SK-MEL-5 (cell line): ENCODE measurements around the gene SF3A2. TPM values are rescaled to one million over a fixed set of nuclear protein-coding genes. Genes with fewer than 3 reads are reported as not detected.
"Not testable (repeated sequence)": the region's sequence is repeated elsewhere in the genome, so short reads cannot be mapped to it uniquely, and the experiment has no call there.

Source experiments
- DNase-seq: peaks from one replicate; pipeline ENCODE4 v3.0.0-alpha.2; 2016; ENCODE audit warnings: low read depth, low spot score
- in situ Hi-C: cut with HindIII; loops from 2 replicates; pipeline ENCODE4 v1.10.0; 2016; ENCODE audit warnings: low sequenced_read_pairs, high pct_unique_total_duplicates, low pct_unique_long_range_greater_than_20kb
- total RNA-seq: library from RNA; depleted of rRNA; stranded (reverse); fragments of >200 nt; shearing (Covaris generic); gene quantifications from 2 replicates; pipeline ENCODE4 v1.2.3, GENCODE V29; 2014

SF3A2 gene
- total RNA-seq, 1 experiment from 2014 or later: 14.6 TPM

GRCh38 chr19:2275588-2276428 lies 39.2 kb downstream of the SF3A2 start:
- no peak for DNase-seq
- in situ Hi-C loops: no loop called here

GRCh38 chr19:2276429-2276986 lies 39.9 kb downstream of the SF3A2 start:
- in situ Hi-C loops: no loop called here
- DNase-seq: no peak

- DNase-seq: no peak
- in situ Hi-C loops: no loop called here
These were observed 40.5 kb downstream of the SF3A2 start for GRCh38 chr19:2277138-2277537.

- in situ Hi-C loops: no loop called here
- DNase-seq: no peak
These were observed 42.0 kb downstream of the SF3A2 start for GRCh38 chr19:2278459-2279158.

- in situ Hi-C loops: no loop called here
These were observed 44.1 kb downstream of the SF3A2 start for GRCh38 chr19:2280633-2281264.

GRCh38 chr19:2281265-2282061 lies 44.8 kb downstream of the SF3A2 start:
- DNase-seq, in situ Hi-C loops: not testable (repeated sequence)

More at GRCh38 chr19:2280633-2281264, 44.1 kb downstream of the SF3A2 start:
- DNase-seq: no peak

GRCh38 chr19:2282062-2282861 lies 45.6 kb downstream of the SF3A2 start, which contains the start of gene PEAK3:
TSS of gene PEAK3 (minus strand) at chr19:2282175. CDS start at chr19:2280931, 1,244 bp downstream.
- DNase-seq: no peak
- in situ Hi-C loops: no loop called here

GRCh38 chr19:2282862-2283237 lies 46.2 kb downstream of the SF3A2 start:
- no peak for DNase-seq

GRCh38 chr19:2283835-2284507 lies 47.3 kb downstream of the SF3A2 start:
- DNase-seq: no peak
- in situ Hi-C loops: no loop called here

More at GRCh38 chr19:2282862-2283237, 46.2 kb downstream of the SF3A2 start:
- in situ Hi-C loops: no loop called here

- in situ Hi-C loops: no loop called here
- no peak for DNase-seq
These were observed 49.9 kb downstream of the SF3A2 start for GRCh38 chr19:2286402-2287140.

GRCh38 chr19:2287585-2288337 lies 51.1 kb downstream of the SF3A2 start:
- DNase-seq: no peak
- in situ Hi-C loops: no loop called here

- in situ Hi-C loops: no loop called here
- DNase-seq: no peak
These were observed 51.8 kb downstream of the SF3A2 start for GRCh38 chr19:2288338-2288817.

GRCh38 chr19:2288818-2289713 lies 52.4 kb downstream of the SF3A2 start:
- no peak for DNase-seq
- in situ Hi-C loops: no loop called here
